Fibroblast of skin of scalp (primary cell): ENCODE data around the gene ZNF215. TPM values are rescaled to one million over a fixed set of nuclear protein-coding genes. Genes with fewer than 3 reads are reported as not detected.
A peak's percentile ranks its signal among the peaks of the same experiment; 100 is the strongest.
"Not testable (repeated sequence)": the region's sequence is repeated elsewhere in the genome, so short reads cannot be mapped to it uniquely, and the experiment has no call there.

Experiments
- DNase-seq: peaks from one replicate; pipeline ENCODE4 v3.0.0-alpha.2; 2013
- polyA plus RNA-seq, 2 experiments: library from polyadenylated mRNA; unstranded; fragments of 120-200 nt; gene quantifications; one replicate each; pipeline ENCODE4 v1.2.1, GENCODE V29; 2013; ENCODE audit not compliant: insufficient read length in 2 of 2

ZNF215 gene
- 2.2 TPM for polyA plus RNA-seq (2013, experiment 1 of 2; ENCODE audit: insufficient read length)
- 2.2 TPM for polyA plus RNA-seq (2013, experiment 2 of 2; ENCODE audit: insufficient read length)

GRCh38 chr11:6926208-6927029 is at the start of gene ZNF215:
Gene ZNF215, plus strand, starts transcription at chr11:6926426. Its CDS starts 5,847 bp downstream, at chr11:6932273.
- DNase-seq, result peak; percentile 85

- no peak for DNase-seq
Measured at GRCh38 chr11:6876914-6877313, 49.3 kb upstream of the ZNF215 start.

DNA sequence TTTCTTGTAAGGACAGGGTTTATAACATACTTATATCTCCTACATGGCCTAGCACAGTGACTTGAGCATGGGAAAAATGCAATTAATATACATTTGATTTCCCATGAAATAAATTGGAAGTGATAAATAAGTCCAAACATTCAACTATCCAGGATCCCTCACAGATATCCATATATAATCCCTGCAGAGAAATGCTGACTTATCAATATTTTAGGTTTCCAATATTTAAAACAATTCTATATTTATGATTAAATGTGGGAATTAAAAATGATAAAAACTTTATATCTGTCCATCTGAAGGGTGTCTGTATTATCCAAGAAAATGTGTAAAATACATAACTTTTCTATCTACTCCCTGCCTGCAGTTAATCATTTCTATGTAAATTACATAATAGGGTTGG is 43.5 kb upstream of the ZNF215 start:
- no peak for DNase-seq

GRCh38 chr11:6887711-6888110 is 38.5 kb upstream of the ZNF215 start:
- DNase-seq, result not testable (repeated sequence)

DNA sequence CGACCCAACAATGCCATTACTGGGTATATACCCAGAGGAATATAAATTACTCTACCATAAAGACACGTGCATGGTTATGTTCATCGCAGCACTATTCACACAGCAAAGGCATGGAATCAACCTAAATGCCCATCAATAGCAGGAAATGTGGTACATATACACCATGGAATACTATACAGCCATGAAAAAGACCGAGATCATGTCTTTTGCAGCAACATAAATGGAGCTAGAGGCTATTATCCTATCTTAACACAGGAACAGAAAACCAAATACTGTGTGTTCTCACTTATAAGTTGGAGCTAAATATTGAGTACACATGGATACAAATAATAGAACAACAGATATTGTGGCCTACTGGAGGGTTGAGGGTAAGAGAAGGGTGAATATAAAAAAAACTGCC is 37.4 kb upstream of the ZNF215 start:
- DNase-seq, result no peak

DNA sequence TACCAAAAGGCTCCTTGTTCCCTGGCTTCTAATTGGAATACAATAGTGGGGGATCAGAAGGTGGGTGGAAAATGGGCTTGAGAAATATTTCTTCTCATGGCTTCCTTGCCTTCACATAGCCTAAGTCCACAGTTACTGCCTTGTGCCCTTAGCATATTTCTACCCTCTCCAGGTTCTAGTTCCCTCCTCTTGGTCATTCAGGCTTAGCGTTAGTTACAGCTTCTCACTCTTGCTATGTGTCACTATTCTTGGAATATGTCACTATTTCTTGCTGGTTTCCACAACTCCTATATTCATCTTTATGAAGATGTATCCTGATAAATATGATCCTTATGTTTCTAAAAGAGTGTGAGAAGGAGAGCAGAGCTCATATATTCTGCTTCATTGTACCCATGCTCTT is 36.4 kb upstream of the ZNF215 start:
- no peak for DNase-seq

GRCh38 chr11:6892400-6892799 is 33.8 kb upstream of the ZNF215 start, which contains the start of gene OR2D2:
Gene OR2D2, minus strand, starts transcription at chr11:6892500. Its CDS starts 0 bp downstream, at chr11:6892500.
- DNase-seq, result no peak

DNA sequence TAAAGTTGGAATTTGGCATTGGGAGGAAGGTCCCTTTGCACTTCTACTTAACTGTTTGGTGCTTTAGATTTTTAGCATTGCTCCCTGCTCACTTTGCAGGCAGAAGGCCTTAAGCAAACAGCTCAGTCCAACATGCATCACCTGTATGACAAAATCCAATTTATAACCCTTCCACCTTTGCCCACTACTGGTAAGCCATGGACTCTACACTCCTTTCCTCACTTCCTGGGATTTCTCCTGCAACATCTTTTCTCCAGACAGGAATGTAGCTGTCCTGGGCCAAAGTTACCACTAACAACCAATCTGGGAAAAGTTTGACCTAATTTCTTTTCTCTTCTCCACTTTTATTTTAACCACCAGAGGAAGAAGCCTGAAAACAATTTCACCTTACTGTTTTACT is 32.1 kb upstream of the ZNF215 start:
- DNase-seq, result no peak

DNA sequence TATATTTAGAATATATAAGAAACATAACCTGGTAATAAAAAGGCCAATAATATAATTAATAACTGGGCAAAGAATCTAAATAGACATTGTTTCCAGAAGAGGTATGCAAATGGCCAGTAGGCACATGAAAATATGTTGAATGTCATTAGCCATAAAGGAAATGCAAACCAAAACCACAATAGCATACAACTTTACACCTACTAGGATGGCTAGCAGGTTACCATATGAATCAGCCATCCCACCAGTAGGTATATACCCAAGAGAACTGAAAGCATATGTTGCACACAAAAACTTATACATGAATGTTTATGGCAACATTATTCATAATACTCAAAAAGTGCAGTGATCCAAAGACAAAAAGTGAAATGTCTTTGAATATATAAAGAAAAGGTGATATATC is 31.2 kb upstream of the ZNF215 start:
- DNase-seq, result no peak

DNA sequence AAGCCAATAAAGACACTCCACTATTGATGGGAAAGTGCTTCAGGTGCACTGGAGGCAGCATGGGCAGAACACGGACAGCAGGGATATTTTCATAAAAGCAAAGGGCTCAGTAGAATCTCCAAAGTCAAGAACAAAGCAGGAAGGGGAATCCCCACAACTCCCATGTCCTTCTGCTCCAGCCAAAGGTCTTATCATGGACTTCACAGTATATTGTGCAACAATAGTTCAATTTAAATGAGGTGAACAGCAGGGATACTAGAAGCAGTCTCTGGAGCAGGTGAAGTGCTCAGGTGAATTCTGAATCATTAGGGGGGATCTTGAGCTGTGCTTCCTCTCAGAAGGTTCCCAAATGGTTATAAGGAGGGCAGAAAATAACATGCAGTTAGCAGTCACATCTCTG is 27.3 kb upstream of the ZNF215 start:
- DNase-seq, result no peak

GRCh38 chr11:6900327-6900999 is 25.8 kb upstream of the ZNF215 start:
- no peak for DNase-seq

DNA sequence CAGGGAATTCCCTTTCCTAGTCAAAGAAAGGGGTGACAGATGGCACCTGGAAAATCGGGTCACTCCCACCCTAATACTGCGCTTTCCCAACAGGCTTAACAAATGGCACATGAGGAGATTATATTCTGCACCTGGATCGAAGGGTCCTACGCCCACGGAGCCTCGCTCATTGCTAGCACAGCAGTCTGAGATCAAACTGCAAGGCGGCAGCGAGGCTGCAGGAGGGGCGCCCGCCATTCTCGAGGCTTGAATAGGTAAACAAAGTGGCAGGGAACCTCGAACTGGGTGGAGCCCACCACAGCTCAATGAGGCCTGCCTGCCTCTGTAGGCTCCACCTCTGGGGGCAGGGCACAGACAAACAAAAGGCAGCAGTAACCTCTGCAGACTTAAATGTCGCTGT is 21.4 kb upstream of the ZNF215 start:
- not testable (repeated sequence) for DNase-seq

DNA sequence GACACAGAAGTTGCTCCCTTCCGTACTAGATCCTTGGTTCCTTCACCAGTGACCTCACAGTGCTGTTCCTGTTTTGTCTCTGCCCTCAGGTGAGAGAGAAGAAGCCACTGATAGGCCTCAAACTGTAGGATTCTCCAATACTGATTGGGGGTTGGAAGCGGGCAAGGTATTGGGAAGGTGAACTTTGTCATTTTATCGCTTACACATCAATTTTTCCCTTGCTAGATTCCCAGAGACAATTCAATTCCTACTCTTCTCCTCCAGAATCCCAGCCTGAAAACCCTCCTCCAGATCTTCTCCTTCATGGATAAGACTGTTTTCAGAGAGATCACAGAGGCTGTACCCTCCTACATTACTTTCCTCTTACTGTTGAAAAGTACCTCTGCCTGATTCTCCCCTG is 14.8 kb upstream of the ZNF215 start:
- DNase-seq, result no peak

DNA sequence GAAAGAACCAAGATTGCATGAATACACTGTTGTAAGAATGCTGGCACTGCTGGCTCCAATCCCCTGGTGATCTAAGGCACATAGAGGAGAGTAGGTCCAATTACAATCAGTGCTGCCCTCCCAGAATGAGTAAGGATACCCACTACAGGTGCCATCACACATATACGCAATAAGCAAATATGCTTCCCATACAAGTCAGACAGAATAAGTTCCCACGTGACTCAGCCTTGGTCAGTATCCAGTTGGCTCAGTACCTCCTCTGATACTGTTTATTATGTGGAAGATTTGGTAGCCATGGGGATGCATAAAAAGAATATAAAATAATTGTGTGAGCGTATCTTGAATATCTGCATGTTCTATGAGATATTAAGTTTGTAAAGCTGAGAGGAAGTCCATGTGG is 14.3 kb upstream of the ZNF215 start:
- no peak for DNase-seq

- no peak for DNase-seq
Measured at GRCh38 chr11:6919698-6920097, 6.5 kb upstream of the ZNF215 start.

DNA sequence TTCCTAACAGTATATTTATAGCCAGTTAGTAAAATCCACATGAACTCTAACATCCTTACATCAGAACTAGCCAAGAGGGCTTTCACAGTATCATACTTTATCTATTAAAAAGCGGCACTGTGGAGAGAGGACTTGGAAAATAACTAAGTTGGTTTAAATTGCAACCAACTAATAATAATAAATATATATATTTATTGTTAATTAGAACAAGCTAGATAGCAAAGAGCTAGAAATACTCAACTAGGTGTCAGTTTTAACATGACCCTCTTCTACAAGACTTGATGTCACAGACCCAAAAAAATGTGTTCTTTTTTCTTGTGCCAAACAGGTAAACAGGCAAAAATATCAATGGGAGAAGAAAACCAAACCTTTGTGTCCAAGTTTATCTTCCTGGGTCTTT is 5.5 kb upstream of the ZNF215 start, which contains the start of gene OR2D3:
Gene OR2D3, plus strand, starts transcription at position 301 of the 400 bp plus-strand sequence. Its CDS starts 0 bp downstream, at position 301.
- no peak for DNase-seq

DNA sequence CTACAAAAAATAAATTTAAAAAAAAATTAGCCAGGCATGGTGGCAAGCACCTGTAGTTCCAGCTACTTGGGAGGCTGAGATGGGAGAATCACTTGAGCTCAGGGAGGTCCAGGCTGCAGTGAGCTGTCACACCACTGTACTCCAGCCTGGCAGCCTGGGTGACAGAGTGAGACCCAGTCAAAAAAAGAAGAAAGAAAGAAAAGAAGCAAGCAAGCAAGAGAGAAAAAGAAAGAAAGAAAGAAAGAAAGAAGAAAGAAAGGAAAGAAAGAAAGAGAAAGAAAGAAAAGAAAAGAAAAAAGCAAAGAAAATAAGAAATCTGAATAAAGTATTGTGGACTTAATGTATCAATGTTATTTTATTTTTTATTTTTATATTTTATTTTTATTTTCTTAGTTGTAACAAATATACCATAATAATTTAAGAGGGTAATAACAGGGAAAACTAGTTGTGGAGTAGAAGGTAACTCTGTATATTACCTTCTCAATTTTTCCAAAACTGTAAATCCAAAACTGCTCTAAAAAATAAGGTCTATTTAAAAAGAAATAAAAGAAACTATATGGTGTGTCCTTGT is 1.1 kb upstream of the ZNF215 start:
- no peak for DNase-seq

GRCh38 chr11:6925636-6926207 is 504 bp upstream of the ZNF215 start:
- peak; percentile 7 for DNase-seq

GRCh38 chr11:6927030-6927617 is 898 bp downstream of the ZNF215 start:
- DNase-seq, result no peak

GRCh38 chr11:6928916-6929315 is 2.7 kb downstream of the ZNF215 start:
- no peak for DNase-seq

DNA sequence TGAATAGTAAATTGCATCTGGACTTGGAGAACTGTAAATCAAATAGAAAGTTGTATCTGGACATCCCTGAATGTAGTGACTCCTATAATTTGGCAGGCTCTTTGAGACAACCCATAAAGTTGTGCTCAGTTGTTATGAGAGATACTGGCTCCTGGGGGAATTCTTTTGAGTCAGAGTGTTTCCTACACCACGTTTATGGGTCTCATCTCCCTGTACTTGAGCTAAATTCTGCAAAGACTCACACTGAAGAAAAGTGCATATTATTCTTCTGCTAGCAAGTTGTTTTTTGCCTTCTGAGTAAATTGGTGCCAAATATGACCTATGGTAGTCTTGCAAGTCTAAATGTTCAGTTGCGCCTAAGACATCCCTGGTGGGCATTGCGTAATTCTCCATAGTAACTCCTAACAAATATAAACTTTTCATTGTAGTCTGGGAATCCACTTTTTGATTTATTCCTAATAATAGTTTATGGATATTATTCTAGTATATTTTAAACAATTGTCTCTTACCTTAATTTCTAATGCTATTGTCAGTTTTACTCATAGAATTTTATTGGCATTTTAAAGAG is 5.0 kb downstream of the ZNF215 start:
- no peak for DNase-seq

DNA sequence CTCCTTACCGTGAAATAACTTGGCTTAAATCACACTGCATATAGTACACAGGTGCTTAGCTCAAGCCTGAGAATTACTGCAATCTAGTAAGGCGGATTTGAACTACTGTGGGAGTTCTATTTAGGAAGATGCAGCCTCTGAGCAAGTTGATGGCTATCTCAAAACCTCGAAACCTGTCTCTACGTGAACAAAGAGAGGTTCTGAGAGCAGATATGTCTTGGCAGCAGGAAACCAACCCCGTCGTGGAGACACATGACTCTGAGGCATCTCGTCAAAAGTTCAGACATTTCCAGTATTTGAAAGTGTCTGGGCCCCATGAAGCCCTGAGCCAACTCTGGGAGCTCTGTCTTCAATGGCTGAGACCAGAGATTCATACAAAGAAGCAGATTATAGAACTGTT is 5.9 kb downstream of the ZNF215 start:
- DNase-seq, result no peak
